ENCODE measurements around the gene NOP53. TPM values are rescaled to one million over a fixed set of nuclear protein-coding genes. Genes with fewer than 3 reads are reported as not detected.
"Not testable (repeated sequence)": the region's sequence is repeated elsewhere in the genome, so short reads cannot be mapped to it uniquely, and the experiment has no call there.

NOP53 gene
- total RNA-seq, 1 donor from 2014 or later: 169 TPM

DNA sequence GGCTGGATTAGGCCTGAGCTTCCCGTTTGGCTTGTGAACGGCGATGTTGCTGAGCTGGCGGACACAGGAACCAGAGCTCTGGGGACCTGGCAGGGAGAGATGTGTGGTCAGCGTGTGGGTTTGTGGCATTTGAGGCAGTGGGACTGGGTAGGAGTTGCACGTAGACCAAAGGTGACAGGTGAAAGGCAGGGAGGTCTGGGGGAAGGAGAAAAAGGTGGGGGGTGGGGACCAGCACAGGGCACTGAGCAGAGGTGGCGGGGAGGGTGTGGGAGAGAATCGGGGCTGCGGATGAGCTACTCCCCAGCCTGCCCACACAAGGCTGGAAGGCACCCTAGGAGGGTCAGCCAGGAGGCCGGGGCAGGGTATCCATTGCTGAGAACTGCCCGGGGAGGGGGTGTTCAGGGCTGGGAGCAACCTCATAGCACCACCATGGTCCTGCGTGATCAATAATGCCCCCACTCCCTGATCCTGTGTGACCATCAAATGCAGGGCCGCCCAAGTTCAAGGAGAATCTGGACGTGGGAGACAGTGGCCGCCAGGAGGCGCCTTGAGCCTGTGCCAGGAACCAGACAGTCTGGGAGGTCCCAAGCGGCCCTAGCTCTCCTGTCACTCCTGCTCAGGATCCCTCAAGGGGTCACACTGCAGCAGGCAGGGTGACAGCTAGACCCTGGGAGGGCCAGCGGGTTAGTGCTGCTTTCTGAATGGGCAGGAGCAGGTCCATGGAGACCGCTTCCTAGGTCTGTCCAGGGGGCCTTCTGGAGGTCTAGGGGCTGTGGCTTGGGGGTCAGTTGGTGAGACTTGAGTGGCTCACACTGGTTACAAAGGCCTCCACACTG, 20.4 kb downstream of the NOP53 start:
- intact Hi-C loops (cut with micrococcal nuclease): loop anchor here (2.0 kb wide), 1 partner anchor 23 kb away; no protein-coding TSS in a partner anchor
- DNase-seq (peak; percentile 86), ATAC-seq (peak; percentile 74)

- DNase-seq (no peak), ATAC-seq (no peak)
- intact Hi-C loops (cut with micrococcal nuclease): loop anchor here (2.0 kb wide), 1 partner anchor 23 kb away; no protein-coding TSS in a partner anchor
These were observed 20.9 kb downstream of the NOP53 start for GRCh38 chr19:47766359-47766620.

DNA sequence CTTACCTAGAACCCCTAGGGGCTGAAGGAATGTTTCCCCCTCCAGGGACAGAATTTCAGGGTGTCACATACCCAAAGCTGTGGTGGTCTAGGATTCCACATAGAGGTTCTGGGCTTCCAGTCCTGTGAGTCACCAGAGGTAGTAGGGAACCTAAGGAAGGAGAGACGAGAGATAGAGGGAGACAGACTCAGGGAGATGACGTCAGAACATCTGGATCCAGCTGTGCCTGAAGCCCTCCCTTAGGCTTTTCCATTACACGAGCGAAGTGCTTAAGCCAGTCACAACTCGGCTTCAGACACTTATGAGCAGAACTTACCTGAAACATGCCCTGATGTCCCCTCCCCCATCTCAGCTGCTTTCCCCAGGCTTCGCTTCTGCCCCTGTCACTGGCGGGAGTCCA, 21.3 kb downstream of the NOP53 start:
- no peak for DNase-seq
- ATAC-seq: no peak
- intact Hi-C loops (cut with micrococcal nuclease): loop anchor here (2.0 kb wide), 1 partner anchor 22 kb away; no protein-coding TSS in a partner anchor

- intact Hi-C loops (cut with micrococcal nuclease): loop anchor here (2.0 kb wide), 1 partner anchor 21 kb away; no protein-coding TSS in a partner anchor
- ATAC-seq (no peak), DNase-seq (no peak)
These were observed 22.0 kb downstream of the NOP53 start for GRCh38 chr19:47767349-47767748.

DNA sequence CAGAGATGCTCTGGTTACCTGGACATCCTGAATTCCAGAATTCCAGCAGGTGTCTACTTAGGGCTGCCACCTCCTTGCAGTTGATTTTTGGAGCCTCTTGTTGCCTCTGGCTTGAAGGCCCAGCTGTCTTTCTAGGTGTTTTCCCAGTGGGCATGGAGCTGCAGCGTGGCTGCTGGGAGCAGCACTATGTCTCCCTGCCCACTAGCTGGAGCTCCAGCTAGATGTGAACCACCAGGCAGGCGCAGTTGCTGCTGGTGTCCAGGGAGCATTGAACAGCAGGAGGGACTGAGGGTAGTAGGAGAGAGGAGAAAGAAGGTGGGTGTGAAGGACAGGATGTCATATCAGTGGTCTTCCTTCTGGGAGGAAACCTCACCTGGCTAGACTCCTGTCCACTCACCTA, 23.3 kb downstream of the NOP53 start:
- ATAC-seq (no peak), DNase-seq (no peak)
- intact Hi-C loops (cut with micrococcal nuclease): no loop called here

DNA sequence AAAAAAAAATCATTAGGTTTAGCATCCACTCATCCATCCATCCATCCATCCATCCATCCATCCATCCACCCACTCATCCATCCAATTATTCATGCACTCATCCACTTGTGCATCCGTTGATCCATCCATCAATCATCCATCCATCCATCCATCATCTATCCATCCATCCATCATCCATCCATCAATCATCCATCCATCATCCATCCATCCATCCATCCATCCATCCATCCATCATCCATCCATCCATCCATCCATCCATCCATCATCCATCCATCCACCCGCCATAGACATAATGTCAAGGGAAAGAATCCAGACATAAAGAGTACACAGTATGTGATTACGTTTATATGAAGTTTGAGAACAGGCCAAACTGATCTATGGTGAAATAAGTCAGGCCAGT, 24.2 kb downstream of the NOP53 start:
- intact Hi-C loops (cut with micrococcal nuclease): no loop called here
- no peak for ATAC-seq
- DNase-seq: no peak

- intact Hi-C loops (cut with micrococcal nuclease); DNase-seq; ATAC-seq: not testable (repeated sequence)
These were observed 25.9 kb downstream of the NOP53 start for GRCh38 chr19:47771291-47771690.

- ATAC-seq (no peak), DNase-seq (no peak)
- intact Hi-C loops (cut with micrococcal nuclease): no loop called here
These were observed 31.2 kb downstream of the NOP53 start for GRCh38 chr19:47776568-47776967.

GRCh38 chr19:47777245-47778048, 32.1 kb downstream of the NOP53 start:
- intact Hi-C loops (cut with micrococcal nuclease); DNase-seq: not testable (repeated sequence)

GRCh38 chr19:47778049-47778953, 33.0 kb downstream of the NOP53 start, which contains the start of gene SELENOW:
SELENOW (plus strand) TSS chr19:47778703; CDS start chr19:47778786, 83 bp downstream.
- intact Hi-C loops (cut with micrococcal nuclease): no loop called here
- DNase-seq (peak; percentile 87), ATAC-seq (peak; percentile 86)

More at GRCh38 chr19:47777245-47778048, 32.1 kb downstream of the NOP53 start:
- not testable (repeated sequence) for ATAC-seq

- ATAC-seq: peak; percentile 58
- intact Hi-C loops (cut with micrococcal nuclease): no loop called here
- DNase-seq: no peak
These were observed 33.6 kb downstream of the NOP53 start for GRCh38 chr19:47778954-47779351.

- intact Hi-C loops (cut with micrococcal nuclease): no loop called here
- DNase-seq: peak; percentile 85
These were observed 34.3 kb downstream of the NOP53 start for GRCh38 chr19:47779524-47780214.

GRCh38 chr19:47780215-47780551, 34.8 kb downstream of the NOP53 start:
- no peak for ATAC-seq
- DNase-seq: no peak
- intact Hi-C loops (cut with micrococcal nuclease): no loop called here

More at GRCh38 chr19:47779524-47780214, 34.3 kb downstream of the NOP53 start:
- ATAC-seq: peak; percentile 81

- intact Hi-C loops (cut with micrococcal nuclease): no loop called here
- no peak for ATAC-seq
These were observed 36.4 kb downstream of the NOP53 start for GRCh38 chr19:47781590-47782262.

GRCh38 chr19:47786566-47786965, 41.2 kb downstream of the NOP53 start:
- intact Hi-C loops (cut with micrococcal nuclease): no loop called here

More at GRCh38 chr19:47781590-47782262, 36.4 kb downstream of the NOP53 start:
- peak; percentile 62 for DNase-seq

GRCh38 chr19:47787307-47787706, 42.0 kb downstream of the NOP53 start:
- ATAC-seq; intact Hi-C loops (cut with micrococcal nuclease): not testable (repeated sequence)

More at GRCh38 chr19:47786566-47786965, 41.2 kb downstream of the NOP53 start:
- ATAC-seq (no peak), DNase-seq (no peak)

DNA sequence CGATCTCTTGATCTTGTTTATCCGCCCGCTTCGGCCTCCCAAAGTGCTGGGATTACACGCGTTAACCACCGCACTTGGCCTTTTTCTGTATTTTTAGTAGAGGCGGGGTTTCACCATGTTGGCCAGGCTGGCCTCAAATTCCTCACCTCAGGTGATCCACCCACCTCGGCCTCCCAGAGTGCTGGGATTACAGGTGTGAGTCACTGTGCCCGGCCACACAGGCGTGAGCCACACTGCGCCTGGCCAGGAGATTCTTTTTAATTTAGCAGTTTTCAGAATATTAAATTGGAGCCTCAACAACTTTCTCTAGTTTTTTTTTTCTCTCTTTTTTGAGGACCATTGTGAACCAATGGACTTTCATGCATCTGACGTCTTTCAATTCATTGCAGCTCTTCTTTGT, 44.5 kb downstream of the NOP53 start:
- intact Hi-C loops (cut with micrococcal nuclease): loop anchor here (2.0 kb wide), 1 partner anchor 23 kb away; no protein-coding TSS in a partner anchor
- not testable (repeated sequence) for DNase-seq, ATAC-seq

More at GRCh38 chr19:47787307-47787706, 42.0 kb downstream of the NOP53 start:
- DNase-seq: not testable (repeated sequence)

DNA sequence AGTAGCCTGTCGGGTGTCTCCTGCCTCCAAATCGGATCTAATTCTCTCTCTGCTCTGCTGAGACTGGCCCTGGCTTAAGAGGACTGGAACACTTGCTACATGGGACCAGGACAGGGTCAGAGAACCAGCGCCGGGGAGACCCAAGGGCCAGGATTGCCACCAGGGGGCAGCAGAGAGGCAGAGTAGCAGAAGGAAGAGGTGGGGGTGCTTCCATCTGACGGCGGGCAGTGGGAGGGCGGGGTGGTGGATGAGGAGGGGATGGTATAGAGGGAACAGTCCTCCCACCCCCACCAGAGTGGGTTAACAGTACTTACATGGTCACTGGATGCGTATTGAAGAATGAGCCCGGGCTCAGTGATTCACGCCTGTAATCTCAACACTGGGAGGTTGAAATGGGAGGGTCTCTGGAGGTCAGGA, 45.1 kb downstream of the NOP53 start:
- DNase-seq (peak; percentile 90), ATAC-seq (peak; percentile 70)
- intact Hi-C loops (cut with micrococcal nuclease): no loop called here
